HG03354 (cell line): ENCODE measurements around the gene FBXL20.
"Not testable (repeated sequence)": the region's sequence is repeated elsewhere in the genome, so short reads cannot be mapped to it uniquely, and the experiment has no call there.

Experiments used
- ATAC-seq: cut with Tn5 transposase; IDR thresholded peaks from one replicate; pipeline ENCODE4 v1.9.1; 2021; ENCODE audit warnings: mild to moderate bottlenecking; ENCODE audit not compliant: unreplicated experiment, poor library complexity, severe bottlenecking

Gene FBXL20

DNA sequence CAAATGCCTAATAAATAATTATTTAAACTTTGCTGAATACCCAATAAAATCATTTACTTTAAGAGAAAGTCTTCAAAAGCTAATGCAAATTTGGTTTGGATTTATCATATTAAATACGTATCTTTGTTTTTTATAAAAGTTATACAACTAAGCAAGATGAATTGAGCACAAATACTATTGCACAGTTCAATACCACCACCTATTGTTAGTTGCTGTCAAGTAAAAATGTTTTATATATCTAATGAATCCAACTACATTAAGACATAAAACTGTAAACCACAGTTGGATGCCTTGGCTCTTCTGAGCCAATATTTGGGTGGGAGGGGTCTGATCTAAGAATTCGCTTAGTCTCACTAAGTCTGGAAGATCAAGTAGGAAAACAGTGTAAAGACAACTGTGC lies 7.7 kb downstream of the FBXL20 start:
- no peak for ATAC-seq

GRCh38 chr17:39391448-39391847 lies 10.0 kb downstream of the FBXL20 start:
- no peak for ATAC-seq

DNA sequence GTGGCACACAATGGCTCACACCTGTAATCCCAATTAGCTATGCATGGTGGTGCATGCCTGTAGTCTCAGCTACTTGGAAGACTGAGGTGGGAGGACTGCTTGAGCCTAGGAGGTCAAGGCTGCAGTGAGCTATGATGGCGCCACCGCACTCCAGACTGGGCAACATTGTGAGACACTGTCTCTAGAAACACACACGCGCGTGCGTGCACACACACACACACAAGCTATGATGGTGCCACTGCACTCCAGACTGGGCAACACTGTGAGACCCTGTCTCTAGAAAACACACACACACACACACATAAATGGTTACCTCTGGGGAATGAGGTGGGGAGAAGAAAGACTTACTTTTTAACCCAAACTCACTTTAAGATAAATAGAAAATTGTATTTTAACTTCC lies 16.4 kb downstream of the FBXL20 start:
- ATAC-seq: no peak

DNA sequence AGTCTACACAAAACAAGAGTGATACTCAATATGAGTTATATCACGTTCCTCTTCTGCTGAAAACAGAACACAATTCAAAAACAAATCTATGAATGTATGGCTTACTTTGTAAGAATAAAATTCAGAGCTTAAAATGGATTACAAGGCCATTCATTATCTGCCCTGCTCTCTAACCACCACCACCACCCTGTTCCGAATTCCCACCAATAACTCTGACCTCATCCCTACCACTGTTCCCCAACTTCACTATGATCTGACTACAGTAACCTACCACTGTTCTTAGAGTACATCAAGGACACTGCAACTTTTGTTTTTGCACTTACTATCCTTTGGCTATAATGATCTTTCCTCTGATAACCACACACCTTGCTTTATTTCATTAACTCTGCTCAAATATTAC lies 21.3 kb downstream of the FBXL20 start:
- no peak for ATAC-seq

DNA sequence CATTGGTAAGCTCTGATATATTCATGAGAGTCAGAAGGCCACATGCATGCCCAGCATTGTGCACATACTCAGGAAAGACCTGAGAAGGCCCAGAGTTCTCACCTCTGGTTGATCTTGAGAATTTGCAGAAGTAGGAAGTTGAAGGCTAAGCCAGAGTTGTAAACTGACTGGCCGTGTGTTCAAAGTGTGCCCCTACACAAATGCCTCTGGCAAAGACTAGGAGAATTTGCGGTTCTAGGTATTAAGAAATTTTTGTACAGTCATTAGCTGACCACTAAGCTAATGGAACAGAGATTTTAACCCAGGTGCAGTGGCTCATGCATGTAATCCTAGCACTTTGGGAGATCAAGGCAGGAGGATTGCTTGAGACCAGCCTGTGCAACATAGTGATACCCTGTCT lies 25.0 kb downstream of the FBXL20 start:
- ATAC-seq: no peak

- not testable (repeated sequence) for ATAC-seq
These were observed 33.6 kb downstream of the FBXL20 start for GRCh38 chr17:39367805-39368204.

DNA sequence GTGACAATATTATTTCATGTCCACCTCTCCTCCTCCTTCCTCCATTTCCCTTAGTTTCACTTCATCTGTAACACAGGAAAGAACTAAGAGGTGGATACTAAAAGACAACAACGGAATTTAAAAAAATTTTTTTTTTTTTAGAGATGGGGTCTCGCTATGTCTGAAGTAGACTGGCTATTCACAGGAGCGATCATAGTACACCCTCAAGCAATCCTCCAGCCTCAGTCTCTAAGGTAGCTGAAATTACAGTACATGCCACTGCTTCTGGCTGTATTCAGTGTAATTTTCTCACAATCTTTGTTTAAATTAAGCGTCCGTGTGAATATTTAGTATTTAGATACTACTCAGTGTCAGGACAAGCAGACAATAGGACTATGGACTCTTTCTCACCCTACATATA lies 35.6 kb downstream of the FBXL20 start:
- no peak for ATAC-seq

DNA sequence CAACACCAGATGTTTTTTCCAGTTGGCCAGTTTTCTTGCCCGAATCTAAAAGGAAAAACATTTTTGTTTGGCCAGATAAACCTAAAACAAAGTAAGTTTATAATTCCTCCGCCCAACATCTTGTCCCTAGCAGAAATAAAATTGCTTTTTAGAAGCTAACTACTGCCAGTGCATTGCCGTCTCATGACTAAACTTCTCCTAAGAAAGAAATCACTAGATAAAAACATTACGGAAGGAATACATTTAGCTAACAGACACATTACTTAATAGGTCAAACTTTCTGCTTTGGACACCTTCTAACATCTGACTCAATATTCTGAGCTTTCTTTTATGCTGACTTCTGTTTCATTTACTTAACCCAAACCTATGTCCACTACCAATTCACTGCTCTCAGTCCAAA lies 36.2 kb downstream of the FBXL20 start:
- no peak for ATAC-seq

DNA sequence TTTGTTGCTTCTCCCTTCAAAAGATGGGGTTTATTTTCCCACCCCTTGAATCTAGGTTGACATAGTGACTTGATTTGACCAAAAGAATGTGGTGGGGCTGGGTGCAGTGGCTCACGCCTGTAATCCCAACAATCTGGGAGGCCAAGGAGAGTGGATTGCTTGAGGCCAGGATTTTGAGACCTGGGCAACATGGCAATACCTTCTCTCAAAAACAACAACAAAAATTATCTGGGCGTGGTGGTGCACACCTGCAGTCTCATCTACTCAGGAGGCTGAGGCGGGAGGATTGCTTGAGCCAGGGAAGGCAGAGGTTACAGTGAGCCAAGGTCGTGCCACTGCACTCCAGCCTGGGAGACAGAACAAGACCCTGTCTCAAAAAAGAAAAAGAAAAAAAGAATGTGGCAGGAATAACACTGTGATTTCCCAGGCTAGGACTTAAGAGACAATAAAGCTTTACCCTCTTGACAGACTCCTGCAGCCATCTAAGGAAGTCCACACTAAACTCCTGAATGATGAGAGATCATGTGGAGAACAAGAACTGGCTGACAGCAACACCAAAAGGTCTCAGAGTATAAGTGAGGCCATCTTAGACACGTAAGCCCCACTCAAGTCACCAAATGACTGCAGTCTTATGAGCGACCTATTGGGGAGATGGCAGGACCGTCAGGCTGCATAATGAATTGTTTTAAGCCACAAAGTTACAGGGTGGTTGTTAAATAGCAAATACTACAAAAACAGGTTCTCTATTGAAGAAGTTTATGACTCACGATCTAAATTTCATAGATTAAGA lies 37.0 kb downstream of the FBXL20 start:
- no peak for ATAC-seq

DNA sequence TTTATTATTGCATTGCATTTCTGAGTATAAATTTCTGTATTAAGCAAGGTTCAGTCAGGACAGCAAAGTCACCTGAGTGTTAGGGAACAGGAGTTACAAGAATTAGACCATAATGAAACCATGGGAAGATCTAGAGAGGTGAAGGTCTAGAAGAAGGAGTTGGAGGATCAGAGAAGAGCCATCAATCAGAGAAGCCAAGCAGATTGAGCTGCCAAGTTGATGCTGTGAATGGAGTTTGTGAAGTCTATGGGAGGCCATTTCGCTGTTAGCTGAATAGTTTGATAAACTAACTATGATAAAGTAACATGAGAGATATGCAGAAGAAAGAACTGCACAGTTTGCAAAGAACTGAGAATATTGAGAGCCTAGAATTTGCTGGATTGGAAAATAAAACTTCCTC lies 40.4 kb downstream of the FBXL20 start:
- no peak for ATAC-seq

GRCh38 chr17:39360537-39360936 lies 40.9 kb downstream of the FBXL20 start:
- no peak for ATAC-seq

DNA sequence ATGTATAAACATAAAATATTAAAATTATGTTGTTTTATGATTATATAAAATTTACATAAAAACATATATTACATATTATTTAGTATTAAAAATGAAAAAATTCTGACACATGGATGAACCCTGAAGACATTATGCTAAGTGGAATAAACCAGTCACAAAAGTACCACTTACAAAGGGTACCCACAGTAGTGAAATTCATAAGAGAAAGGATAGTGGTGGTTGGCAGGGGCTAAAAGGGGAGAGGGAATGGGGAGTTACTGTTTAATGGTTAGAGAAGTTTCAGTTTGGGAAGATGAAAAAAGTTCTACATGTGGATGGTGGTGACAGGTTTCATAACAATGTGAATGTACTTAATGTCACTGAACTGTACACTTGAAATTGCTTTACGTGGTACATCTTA lies 41.4 kb downstream of the FBXL20 start:
- no peak for ATAC-seq

DNA sequence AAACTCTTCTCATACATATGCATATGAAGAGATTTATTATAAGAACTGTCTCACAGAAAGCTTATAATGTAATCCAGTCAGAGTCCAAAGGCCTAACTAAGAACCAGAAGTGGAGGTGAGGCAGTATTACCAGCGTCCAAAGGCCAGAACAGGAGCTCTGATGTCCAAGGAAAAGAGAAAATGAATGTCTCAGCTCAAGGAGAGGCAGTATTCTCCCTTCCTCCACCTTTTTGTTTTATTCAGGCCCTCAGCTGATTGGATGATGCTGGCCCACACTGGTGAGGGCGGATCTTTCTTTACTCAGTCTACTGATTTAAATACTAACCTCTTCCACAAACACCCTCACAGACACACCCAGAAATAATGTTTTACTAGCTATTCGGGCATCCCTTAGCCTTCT lies 43.4 kb downstream of the FBXL20 start:
- no peak for ATAC-seq

DNA sequence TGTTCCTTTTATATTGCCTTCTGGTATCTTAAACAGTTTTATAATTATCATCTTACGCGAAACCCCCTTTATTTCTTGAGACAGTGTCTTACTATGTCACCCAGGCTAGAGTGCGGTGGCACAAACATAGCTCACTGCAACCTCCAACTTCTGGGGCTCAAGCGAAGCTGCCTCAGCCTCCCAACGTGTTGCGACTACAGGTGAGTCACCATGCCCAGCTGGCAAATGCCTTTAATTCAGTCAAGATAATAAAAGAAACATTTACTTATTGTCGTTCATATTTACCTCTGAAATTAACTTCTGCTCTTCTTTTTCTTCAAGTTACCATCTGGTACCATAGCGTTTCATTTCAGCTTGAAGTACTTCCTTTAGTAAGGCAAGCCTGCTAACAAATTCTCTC lies 43.9 kb downstream of the FBXL20 start:
- ATAC-seq: no peak

GRCh38 chr17:39352986-39353385 lies 48.4 kb downstream of the FBXL20 start:
- no peak for ATAC-seq

DNA sequence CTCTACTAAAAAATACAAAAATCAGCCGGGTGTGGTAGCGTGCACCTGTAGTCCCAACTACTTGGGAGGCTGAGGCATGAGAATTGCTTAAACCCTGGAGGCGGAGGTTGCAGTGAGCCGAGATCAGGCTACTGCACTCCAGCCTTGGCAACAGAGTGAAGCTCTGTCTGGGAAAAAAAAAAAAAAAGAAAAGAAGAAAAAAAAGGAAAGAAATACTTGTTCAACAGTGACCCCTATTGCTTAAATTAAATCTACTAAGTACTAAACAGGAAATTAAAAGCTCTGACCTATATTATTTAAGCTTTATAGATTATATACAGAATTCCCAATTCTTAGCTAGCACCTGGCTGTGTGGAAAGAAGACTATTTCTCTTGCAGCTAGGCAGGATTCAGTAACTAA lies 48.9 kb downstream of the FBXL20 start:
- no peak for ATAC-seq

DNA sequence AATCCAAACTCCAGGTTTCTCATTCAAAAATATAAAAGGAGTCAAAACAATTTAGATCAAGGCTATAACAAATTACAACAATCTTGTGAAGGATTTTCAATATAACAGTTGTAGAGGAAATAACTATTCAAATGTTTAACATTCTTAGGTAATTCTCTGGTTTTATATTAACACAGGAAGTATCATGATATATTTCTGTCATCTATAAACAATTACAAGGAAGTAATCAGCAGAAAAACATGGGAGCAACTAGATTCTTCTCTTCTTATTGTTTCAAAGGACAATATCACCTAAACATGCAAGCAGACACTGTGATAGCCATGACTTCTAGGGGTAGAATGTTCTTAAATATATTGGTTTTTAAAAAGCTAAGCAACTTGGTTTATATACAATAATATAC lies 49.9 kb downstream of the FBXL20 start:
- no peak for ATAC-seq

DNA sequence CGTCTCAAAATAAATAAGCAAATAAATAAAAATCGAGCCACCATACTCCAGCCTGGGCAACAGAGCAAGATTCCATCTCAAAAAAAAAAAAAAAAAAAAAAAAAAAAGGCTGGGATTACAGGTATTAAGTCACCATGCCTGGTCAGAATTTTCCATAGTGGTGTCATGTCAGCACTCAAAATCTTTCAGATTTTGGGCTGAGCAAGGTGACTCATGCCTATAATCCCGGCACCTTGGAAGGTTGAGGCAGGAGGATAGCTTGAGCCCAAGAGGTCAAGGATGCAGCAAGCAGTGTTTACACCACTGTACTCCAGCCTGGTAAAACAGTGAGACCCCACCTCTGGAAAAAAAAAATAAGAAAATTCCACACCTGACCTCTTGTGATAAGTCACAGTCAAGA lies 52.2 kb downstream of the FBXL20 start:
- no peak for ATAC-seq

DNA sequence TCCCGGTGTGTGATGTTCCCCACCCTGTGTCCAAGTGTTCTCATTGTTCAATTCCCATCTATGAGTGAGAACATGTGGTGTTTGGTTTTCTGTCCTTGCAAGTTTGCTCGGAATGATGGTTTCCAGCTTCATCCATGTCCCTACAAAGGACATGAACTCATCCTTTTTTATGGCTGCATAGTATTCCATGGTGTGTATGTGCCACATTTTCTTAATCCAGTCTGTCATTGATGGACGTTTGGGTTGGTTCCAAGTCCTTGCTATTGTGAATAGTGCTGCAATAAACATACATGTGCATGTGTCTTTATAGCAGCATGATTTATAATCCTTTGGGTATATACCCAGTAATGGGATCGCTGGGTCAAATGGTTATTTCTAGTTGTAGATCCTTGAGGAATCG lies 54.6 kb downstream of the FBXL20 start:
- ATAC-seq: not testable (repeated sequence)

DNA sequence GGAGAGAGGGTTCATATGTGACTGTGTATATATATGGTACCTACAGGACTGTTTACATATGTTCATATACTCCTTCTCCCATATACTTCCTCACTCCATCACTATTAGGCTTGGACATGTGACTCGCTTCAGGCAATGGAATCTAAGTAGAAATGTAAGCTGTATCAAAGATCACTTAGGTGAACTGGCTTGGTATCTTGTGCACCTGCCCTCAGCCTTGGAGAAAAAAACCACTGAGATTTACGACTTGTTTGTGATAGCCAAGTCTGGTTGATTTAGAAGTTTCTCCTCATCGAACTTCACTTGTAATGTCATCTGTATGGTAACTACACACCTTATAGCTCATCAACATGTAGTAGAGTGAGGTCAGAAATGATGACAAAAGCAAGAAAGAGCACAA lies 59.9 kb downstream of the FBXL20 start:
- no peak for ATAC-seq

DNA sequence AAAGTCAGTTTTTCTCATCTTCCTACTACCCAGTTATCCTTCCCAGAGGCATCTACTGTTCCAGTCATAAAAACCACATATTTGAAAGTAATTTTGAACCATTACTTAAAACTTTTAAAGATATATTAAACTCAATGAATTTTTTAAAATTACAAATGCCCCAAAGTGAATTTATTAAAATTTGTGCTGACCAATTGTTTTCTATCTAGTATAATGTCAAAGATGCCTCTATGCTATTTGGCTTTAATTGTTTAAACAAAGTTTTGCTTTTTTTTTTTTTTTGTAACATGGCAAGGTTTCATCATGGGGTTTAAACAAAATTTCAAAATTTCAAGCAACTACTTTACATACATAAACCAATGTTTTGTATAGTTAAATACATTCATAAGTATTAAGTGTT lies 60.7 kb downstream of the FBXL20 start:
- ATAC-seq: no peak

DNA sequence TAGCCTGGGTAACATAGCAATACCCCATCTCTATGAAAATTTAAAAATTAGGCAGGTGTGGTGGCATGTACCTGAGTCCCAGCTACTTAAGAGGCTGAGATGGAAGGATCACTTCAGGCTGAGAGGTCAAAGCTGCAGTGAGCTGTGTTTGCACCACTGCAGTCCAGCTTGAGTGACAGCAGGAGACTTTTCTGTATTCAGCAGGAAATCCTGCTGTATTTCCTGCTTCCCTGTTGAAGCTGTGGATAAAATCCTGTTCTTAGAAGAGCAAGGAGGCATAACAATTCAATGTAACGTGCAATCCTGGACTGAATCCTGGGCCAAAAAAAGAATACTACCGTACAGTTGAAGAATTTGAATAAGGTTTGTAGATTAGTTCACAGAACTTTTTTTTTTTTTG lies 62.2 kb downstream of the FBXL20 start:
- no peak for ATAC-seq
